Hepatocyte (in vitro differentiated cells): Measurements from ENCODE around the gene WDHD1. TPM values are rescaled to one million over a fixed set of nuclear protein-coding genes. Genes with fewer than 3 reads are reported as not detected.
"Not testable (repeated sequence)": the region's sequence is repeated elsewhere in the genome, so short reads cannot be mapped to it uniquely, and the experiment has no call there.

Experiments
- DNase-seq: peaks from one replicate; pipeline ENCODE4 v3.0.0-alpha.2; 2016; ENCODE audit warnings: low spot score
- H2AFZ ChIP-seq: fragments of 200-600 bp; sonication (generic); 2 replicates; pipeline ENCODE4 v1.6.0; 2016; ENCODE audit warnings: antibody characterized with exemption, mild to moderate bottlenecking
- H3K27ac ChIP-seq: fragments of 200-600 bp; sonication (generic); 2 replicates; pipeline ENCODE4 v1.5.1; 2016; ENCODE audit warnings: mild to moderate bottlenecking
- H3K27me3 ChIP-seq: fragments of 200-600 bp; sonication (generic); 2 replicates; pipeline ENCODE4 v1.6.1; 2016
- H3K36me3 ChIP-seq: fragments of 200-600 bp; sonication (generic); replicated peaks from 2 replicates; pipeline ENCODE4 v1.5.1; 2016; ENCODE audit warnings: low read depth; ENCODE audit not compliant: insufficient read depth
- H3K4me1 ChIP-seq: fragments of 200-600 bp; sonication (generic); 2 replicates; pipeline ENCODE4 v1.5.1; 2016; ENCODE audit warnings: mild to moderate bottlenecking, moderate library complexity; ENCODE audit not compliant: insufficient read depth
- H3K4me2 ChIP-seq: fragments of 200-600 bp; sonication (generic); 2 replicates; pipeline ENCODE4 v1.6.0; 2016
- H3K4me3 ChIP-seq: fragments of 200-600 bp; sonication (generic); 2 replicates; pipeline ENCODE4 v1.5.1; 2016; ENCODE audit warnings: mild to moderate bottlenecking
- H3K79me2 ChIP-seq: fragments of 200-600 bp; sonication (generic); 2 replicates; pipeline ENCODE4 v1.6.0; 2017; ENCODE audit warnings: mild to moderate bottlenecking
- H3K9me2 ChIP-seq: fragments of 200-600 bp; sonication (generic); replicated peaks from 2 replicates; pipeline ENCODE4 v1.6.0; 2017; ENCODE audit warnings: mild to moderate bottlenecking; ENCODE audit not compliant: insufficient read depth
- H3K9me3 ChIP-seq: fragments of 200-600 bp; sonication (generic); 2 replicates; pipeline ENCODE4 v1.5.1; 2016; ENCODE audit warnings: low read depth, mild to moderate bottlenecking
- H4K20me1 ChIP-seq: fragments of 200-600 bp; sonication (generic); 2 replicates; pipeline ENCODE4 v1.6.0; 2016; ENCODE audit warnings: mild to moderate bottlenecking; ENCODE audit not compliant: insufficient read depth, poor library complexity, severe bottlenecking
- CTCF ChIP-seq: fragments of 200-600 bp; sonication (generic); IDR thresholded peaks from 2 replicates; pipeline ENCODE4 v1.5.1; 2016; ENCODE audit warnings: antibody characterized with exemption, mild to moderate bottlenecking; ENCODE audit not compliant: poor library complexity
- EZH2 ChIP-seq: fragments of 200-600 bp; sonication (generic); IDR thresholded peaks from 2 replicates; pipeline ENCODE4 v1.6.1; 2016; ENCODE audit warnings: antibody characterized with exemption, mild to moderate bottlenecking, borderline replicate concordance
- EZH2phosphoT487 ChIP-seq: fragments of 200-600 bp; sonication (generic); IDR thresholded peaks from one replicate; pipeline ENCODE4 v1.6.1; 2018; ENCODE audit warnings: antibody characterized with exemption, mild to moderate bottlenecking, low read depth, moderate library complexity; ENCODE audit not compliant: unreplicated experiment, severe bottlenecking
- WGBS: methylation state at CpG from one replicate; pipeline ENCODE4 v1.1.6; 2016; ENCODE audit warnings: low lambda C conversion rate; ENCODE audit errors: missing lambda C conversion rate; 5-methylcytosine and 5-hydroxymethylcytosine counted together
- polyA plus RNA-seq: library from polyadenylated mRNA; unstranded; fragments of >200 nt; fragmentation: Nextera tagmentation; extraction: Ambion mirVana; gene quantifications from 2 replicates; pipeline ENCODE4 v1.2.1, GENCODE V29; 2016
- total RNA-seq: library from RNA; depleted of rRNA; stranded (reverse); fragments of >200 nt; gene quantifications from 2 replicates; pipeline ENCODE4 v1.2.3, GENCODE V29; 2014

The WDHD1 gene
- total and polyA plus RNA-seq, 2 experiments from 2014 or later, result 4.1 to 5.9 TPM

DNA sequence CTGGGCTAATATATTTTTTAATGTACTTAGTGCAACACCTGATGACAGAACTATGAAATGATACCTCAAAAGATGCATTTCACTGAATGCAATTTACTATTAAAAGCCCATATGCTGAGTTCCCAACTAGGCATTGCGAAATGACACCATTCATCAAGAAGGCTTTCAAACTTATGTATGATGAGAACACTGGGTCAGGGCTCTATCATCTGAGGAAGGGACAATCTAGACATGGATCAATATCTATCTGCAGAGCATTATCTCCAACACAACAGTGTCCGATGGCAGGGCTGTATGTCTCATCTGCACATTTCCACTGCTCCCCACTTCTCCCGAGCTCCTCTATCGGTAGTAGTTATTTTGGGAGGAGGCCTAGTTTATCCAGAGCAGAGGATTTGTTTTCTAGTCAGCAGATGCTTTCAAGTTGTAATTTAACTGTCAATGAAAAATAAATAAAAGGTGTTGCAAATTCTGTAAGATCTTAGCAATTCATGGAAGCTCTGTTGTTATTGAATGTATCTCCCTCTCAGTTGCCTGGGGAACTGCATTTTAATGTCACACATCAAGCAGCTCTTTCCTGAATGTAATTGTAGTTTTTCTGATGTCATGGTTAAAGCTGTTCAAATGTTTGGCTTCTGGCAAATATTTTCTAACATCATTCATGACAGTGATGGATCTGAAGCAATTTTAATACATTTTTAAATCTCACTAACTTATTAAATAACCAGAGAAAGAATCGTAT lies 116.9 kb downstream of the WDHD1 start:
- Histone ChIP-seq H3K4me2 (no peak overlapping the region), H3K27me3 (no peaks in the 10 kb centered on the region), H3K4me3 (no peak overlapping the region), H3K27ac (no peak overlapping the region), H3K79me2 (no peaks in the 10 kb centered on the region), H2AFZ (no peak overlapping the region), H3K9me2 (no peaks in the 10 kb centered on the region), H3K36me3 (no peaks in the 10 kb centered on the region), H4K20me1 (no peaks in the 10 kb centered on the region), H3K4me1 (no peaks in the 10 kb centered on the region), H3K9me3 (no peaks in the 10 kb centered on the region)
- TF ChIP-seq EZH2, result no peak
- TF ChIP-seq EZH2phosphoT487, result no peak
- no peak for TF ChIP-seq CTCF
- DNase-seq, result no peak
- 91% methylated on average over 5 of the region's 5 CpGs for WGBS

DNA sequence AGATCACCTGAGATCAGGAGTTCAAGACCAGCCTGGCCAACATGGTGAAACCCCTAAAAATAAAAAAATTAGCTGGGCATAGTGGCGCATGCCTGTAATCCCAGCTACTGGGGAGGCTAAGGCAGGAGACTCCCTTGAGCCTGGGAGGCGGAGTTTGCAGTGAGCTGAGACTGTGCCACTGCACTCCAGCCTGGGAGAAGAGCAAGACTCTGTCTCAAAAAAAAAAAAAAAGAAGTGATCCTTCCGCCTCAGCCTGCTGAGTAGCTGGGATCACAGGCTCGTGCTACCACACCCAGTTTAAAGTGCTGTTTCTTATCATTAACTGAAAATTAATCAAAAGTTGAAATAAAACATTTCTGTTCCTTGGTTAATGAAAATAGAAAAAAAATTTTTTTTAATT lies 117.9 kb downstream of the WDHD1 start:
- H3K4me3 ChIP-seq, H3K79me2 ChIP-seq, H4K20me1 ChIP-seq, H3K27me3 ChIP-seq, H3K9me2 ChIP-seq, H3K4me1 ChIP-seq, H3K27ac ChIP-seq, H3K36me3 ChIP-seq, H3K4me2 ChIP-seq, DNase-seq, H3K9me3 ChIP-seq, H2AFZ ChIP-seq: not testable (repeated sequence)
- 86% methylated on average over 4 of the region's 4 CpGs for WGBS

- H3K27me3 ChIP-seq, result no peaks in the 10 kb centered on the region
- no peaks in the 10 kb centered on the region for H3K9me3 ChIP-seq
- H3K79me2 ChIP-seq, result no peaks in the 10 kb centered on the region
- no peak overlapping the region for H3K27ac ChIP-seq
- TF ChIP-seq EZH2, result no peak
- TF ChIP-seq EZH2phosphoT487, result no peak
- no peak for TF ChIP-seq CTCF
- H3K36me3 ChIP-seq, result no peaks in the 10 kb centered on the region
- no peaks in the 10 kb centered on the region for H3K4me1 ChIP-seq
- no peaks in the 10 kb centered on the region for H3K9me2 ChIP-seq
- no peaks in the 10 kb centered on the region for H4K20me1 ChIP-seq
- no peak overlapping the region for H2AFZ ChIP-seq
- H3K4me3 ChIP-seq, result no peak overlapping the region
- DNase-seq, result no peak
- H3K4me2 ChIP-seq, result no peak overlapping the region
- 88% methylated on average over 4 of the region's 4 CpGs for WGBS
Observed at GRCh38 chr14:54908190-54908589, 118.7 kb downstream of the WDHD1 start.

DNA sequence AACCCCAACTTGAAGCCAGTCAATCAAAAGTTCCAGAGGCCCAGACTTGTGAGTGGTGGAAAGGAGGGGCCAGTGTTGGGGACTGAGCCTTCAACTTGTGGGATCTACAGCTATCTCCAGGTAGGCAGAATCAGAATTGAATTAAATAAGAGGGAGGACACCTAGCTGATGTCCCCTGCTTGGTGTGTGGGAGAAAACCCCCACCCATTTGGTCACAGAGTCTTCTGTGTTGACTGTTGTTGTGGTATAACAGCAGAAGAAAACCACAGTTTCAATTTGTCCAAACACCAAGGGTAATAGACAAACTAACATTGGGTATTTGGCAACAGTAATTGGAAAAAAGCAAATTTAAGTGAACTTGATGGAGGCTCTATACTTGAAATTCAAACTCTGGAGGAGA lies 120.8 kb downstream of the WDHD1 start:
- H3K79me2 ChIP-seq, result peaks cover 4% of the 10 kb centered on the region
- H3K36me3 ChIP-seq, result no peaks in the 10 kb centered on the region
- peaks cover 4% of the 10 kb centered on the region for H3K27me3 ChIP-seq
- H4K20me1 ChIP-seq, result no peaks in the 10 kb centered on the region
- H3K9me2 ChIP-seq, result no peaks in the 10 kb centered on the region
- no peak overlapping the region for H3K4me3 ChIP-seq
- no peak for DNase-seq
- no peak for TF ChIP-seq EZH2phosphoT487
- TF ChIP-seq EZH2, result no peak
- no peak for TF ChIP-seq CTCF
- no peaks in the 10 kb centered on the region for H3K9me3 ChIP-seq
- no peaks in the 10 kb centered on the region for H3K4me1 ChIP-seq
- no peak overlapping the region for H3K4me2 ChIP-seq
- no peak overlapping the region for H2AFZ ChIP-seq
- no peak overlapping the region for H3K27ac ChIP-seq
